Psoas muscle (tissue), 8 donors: ENCODE results near the gene CNRIP1. TPM values are rescaled to one million over a fixed set of nuclear protein-coding genes. Genes with fewer than 3 reads are reported as not detected.

Experiments used
- ATAC-seq, 4 donors: fragments of 200-7000 bp; cut with Tn5 transposase; one replicate each; pipeline ENCODE4 v1.9.1; 2020; ENCODE audit warnings: moderate library complexity in 3 of 4, mild to moderate bottlenecking in 2 of 4
- DNase-seq, 2 donors: peaks; one replicate each; pipeline ENCODE4 v3.0.0-alpha.2; 2020
- H3K27ac ChIP-seq: fragments of 200-600 bp; one replicate; pipeline ENCODE4 v1.8.0; 2022
- H3K27me3 ChIP-seq, 3 donors: fragments of 200-600 bp in 1 of 3; one replicate each; pipeline versions ENCODE4 v1.6.1 to v1.8.0; 2013 to 2022; ENCODE audit warnings: low read length in 2 of 3, mild to moderate bottlenecking in 2 of 3, moderate library complexity in 1 of 3; ENCODE audit not compliant: insufficient read depth in 3 of 3
- H3K36me3 ChIP-seq, 2 donors: fragments of 200-600 bp in 1 of 2; one replicate each; pipeline versions ENCODE4 v1.6.1 to v1.8.0; 2013 to 2022; ENCODE audit warnings: low read depth in 1 of 2, mild to moderate bottlenecking in 1 of 2, moderate library complexity in 1 of 2; ENCODE audit not compliant: insufficient read depth in 1 of 2
- H3K4me1 ChIP-seq: fragments of 200-600 bp; one replicate; pipeline ENCODE4 v1.8.0; 2022
- H3K4me3 ChIP-seq: fragments of 200-600 bp; one replicate; pipeline ENCODE4 v1.8.0; 2022; ENCODE audit warnings: mild to moderate bottlenecking
- H3K9me3 ChIP-seq: fragments of 200-600 bp; one replicate; pipeline ENCODE4 v1.8.0; 2022
- WGBS, 3 donors: extraction: QIAGEN DNeasy Blood & Tissue Kit; methylation state at CpG; one replicate each; pipeline versions ENCODE4 v1.1.6 to v1.1.7; 2013; 5-methylcytosine and 5-hydroxymethylcytosine counted together
- intact Hi-C, 2 donors: fragments of 100-400 bp; cut with DNase I; formaldehyde crosslinking; loops; one replicate each; pipeline versions ENCODE4 v1.11.0 to v1.14.2; 2022
- polyA plus RNA-seq, 3 donors: library from polyadenylated mRNA; stranded (reverse); fragments of 200-250 nt; gene quantifications; one replicate each; pipeline ENCODE4 v1.2.3, GENCODE V29; 2013
- total RNA-seq, 4 donors: library from RNA; stranded (reverse); fragmentation: NEBNext Ultra II Directional in 2 of 4; extraction: Animal tissue kit (Norgen Biotek cat#: 25700) in 2 of 4; gene quantifications; one replicate each; pipeline versions ENCODE4 v1.2.1 to v1.2.4, GENCODE V29; 2021 to 2023
- TF ChIP-seq, protein P1 (sequence below): fragments of 200-600 bp; IDR thresholded peaks from one replicate; pipeline ENCODE4 v1.8.0; 2022; ENCODE audit warnings: antibody characterized with exemption
- donor health status: healthy with polysubstance abuse.
- donor health status: DM: no; HTN: no; CAD: no; lungs with moderate emphysema.
- donor health status: Bipolar disorder and iron deficiency.
- donor health status: healthy.
- donor health status: DM: yes; HTN: yes; CAD: no.
- donor health status: DM: no; HTN: no; CAD: no.
- donor health status: DM: no; HTN: no; CAD: no.
- donor health status: DM: yes; HTN: yes; CAD: no.

The CNRIP1 gene
- total and polyA plus RNA-seq, 7 donors = 3.5 to 11.7 (median 5.3) TPM

DNA sequence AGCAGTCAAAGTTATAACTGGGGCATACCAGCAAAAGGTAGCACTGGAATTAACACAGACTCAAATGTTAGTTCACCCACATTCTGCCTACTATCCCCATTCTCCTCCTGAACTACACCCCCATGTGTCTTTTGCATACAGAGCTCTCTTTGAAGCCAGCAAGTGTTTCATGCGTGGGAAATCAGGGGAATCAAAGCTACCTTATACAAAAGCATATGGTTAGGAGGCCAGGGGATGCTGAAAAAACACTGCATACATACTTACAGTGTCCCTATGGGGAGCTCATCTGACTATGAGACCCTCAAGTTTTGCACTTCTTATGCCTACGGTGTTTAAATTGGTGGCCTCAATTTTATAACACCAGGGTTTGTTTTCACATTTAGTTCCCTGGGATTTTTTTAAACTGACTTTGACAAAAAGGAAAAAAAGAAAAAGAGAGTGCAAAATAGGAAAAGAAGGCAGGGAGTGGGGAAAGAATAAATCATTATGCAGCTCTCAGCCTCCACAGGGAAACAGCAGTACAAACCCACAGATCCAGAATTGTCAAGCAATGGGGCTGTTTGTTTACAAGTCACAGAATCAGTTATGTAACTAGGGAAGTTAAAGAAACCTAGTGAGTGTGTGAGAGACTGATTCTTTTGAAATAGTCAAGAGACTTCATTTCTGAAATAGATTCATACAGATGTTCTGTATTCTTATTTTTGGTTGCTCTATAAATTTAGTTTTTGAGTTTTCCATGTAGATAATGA is 47.3 kb downstream of the CNRIP1 start:
- no peaks in the 10 kb centered on the region for H3K27me3 ChIP-seq
- WGBS, 3 donors = 45 to 54% (median 53%) methylated on average over 2 of the region's 2 CpGs
- no peaks in the 10 kb centered on the region for H3K9me3 ChIP-seq
- intact Hi-C loops = no loop called here
- TF ChIP-seq, protein P1, sequence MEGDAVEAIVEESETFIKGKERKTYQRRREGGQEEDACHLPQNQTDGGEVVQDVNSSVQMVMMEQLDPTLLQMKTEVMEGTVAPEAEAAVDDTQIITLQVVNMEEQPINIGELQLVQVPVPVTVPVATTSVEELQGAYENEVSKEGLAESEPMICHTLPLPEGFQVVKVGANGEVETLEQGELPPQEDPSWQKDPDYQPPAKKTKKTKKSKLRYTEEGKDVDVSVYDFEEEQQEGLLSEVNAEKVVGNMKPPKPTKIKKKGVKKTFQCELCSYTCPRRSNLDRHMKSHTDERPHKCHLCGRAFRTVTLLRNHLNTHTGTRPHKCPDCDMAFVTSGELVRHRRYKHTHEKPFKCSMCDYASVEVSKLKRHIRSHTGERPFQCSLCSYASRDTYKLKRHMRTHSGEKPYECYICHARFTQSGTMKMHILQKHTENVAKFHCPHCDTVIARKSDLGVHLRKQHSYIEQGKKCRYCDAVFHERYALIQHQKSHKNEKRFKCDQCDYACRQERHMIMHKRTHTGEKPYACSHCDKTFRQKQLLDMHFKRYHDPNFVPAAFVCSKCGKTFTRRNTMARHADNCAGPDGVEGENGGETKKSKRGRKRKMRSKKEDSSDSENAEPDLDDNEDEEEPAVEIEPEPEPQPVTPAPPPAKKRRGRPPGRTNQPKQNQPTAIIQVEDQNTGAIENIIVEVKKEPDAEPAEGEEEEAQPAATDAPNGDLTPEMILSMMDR = no peak
- ATAC-seq (no peak), DNase-seq (no peak)
- no peak overlapping the region for H3K27ac ChIP-seq
- H3K36me3 ChIP-seq = no peaks in the 10 kb centered on the region
- H3K4me3 ChIP-seq = no peak overlapping the region
- no peaks in the 10 kb centered on the region for H3K4me1 ChIP-seq

DNA sequence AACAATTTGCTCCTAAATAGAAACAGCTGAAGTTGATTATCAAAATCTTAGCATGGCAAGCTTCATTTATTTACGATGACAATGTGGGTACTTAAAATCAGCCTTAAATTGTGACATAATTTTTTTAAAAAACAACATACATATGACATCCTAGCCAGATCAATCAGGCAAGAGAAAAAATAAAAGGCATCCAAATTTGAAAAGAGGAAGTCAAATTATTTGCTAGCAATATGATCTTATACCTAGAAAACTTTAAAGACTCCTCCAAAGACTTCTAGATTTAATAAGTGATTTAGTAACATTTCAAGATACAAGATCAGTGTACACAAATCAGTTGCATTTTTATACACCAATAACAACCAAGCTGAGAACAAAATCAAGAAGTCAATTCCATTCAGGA is 53.1 kb downstream of the CNRIP1 start:
- TF ChIP-seq, protein P1 = no peak
- 93 to 95% (median 93%) methylated on average over 1 of the region's 1 CpG for WGBS, 3 donors
- H3K4me1 ChIP-seq = no peaks in the 10 kb centered on the region
- no peak overlapping the region for H3K4me3 ChIP-seq
- H3K9me3 ChIP-seq = no peaks in the 10 kb centered on the region
- ATAC-seq (no peak), DNase-seq (no peak)
- H3K27ac ChIP-seq = no peak overlapping the region
- no peaks in the 10 kb centered on the region for H3K36me3 ChIP-seq
- H3K27me3 ChIP-seq = no peaks in the 10 kb centered on the region
- intact Hi-C loops = no loop called here

GRCh38 chr2:68263632-68264031 is 56.1 kb downstream of the CNRIP1 start:
- no peaks in the 10 kb centered on the region for H3K36me3 ChIP-seq
- no peak for DNase-seq
- H3K27ac ChIP-seq = no peak overlapping the region
- intact Hi-C loops = no loop called here
- no peak overlapping the region for H3K4me3 ChIP-seq
- no peak for ATAC-seq
- 88 to 95% (median 92%) methylated on average over 2 of the region's 2 CpGs for WGBS, 3 donors
- H3K9me3 ChIP-seq = no peaks in the 10 kb centered on the region
- H3K4me1 ChIP-seq = no peaks in the 10 kb centered on the region
- no peaks in the 10 kb centered on the region for H3K27me3 ChIP-seq
- TF ChIP-seq, protein P1 = no peak

GRCh38 chr2:68258851-68259250 is 60.9 kb downstream of the CNRIP1 start:
- 92 to 97% (median 95%) methylated on average over 2 of the region's 2 CpGs for WGBS, 3 donors
- Histone ChIP-seq H3K4me1 (peaks cover 8% of the 10 kb centered on the region), H3K4me3 (no peak overlapping the region), H3K36me3 (no peaks in the 10 kb centered on the region), H3K9me3 (no peaks in the 10 kb centered on the region), H3K27ac (no peak overlapping the region), H3K27me3 (no peaks in the 10 kb centered on the region)
- TF ChIP-seq, protein P1 = no peak
- ATAC-seq (no peak), DNase-seq (no peak)
- intact Hi-C loops = no loop called here

DNA sequence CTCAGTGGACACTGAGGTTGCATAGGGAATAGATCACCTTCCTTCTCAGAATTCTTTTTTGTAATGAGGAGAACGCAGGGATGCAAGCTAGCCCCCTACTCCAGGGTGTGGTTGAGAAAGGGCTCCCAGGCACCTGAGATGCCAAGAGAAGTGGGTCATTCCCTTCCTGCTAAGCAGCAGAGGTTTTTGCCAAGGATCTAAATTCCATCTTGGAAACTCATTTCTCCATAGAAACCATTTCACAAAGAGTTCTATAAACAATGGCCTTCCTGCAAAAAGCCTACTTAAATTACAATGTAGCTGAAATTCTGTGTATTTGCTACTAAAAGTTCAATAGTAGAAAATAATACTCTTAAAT is 63.7 kb downstream of the CNRIP1 start:
- no peak overlapping the region for H3K27ac ChIP-seq
- no peak for DNase-seq
- ATAC-seq = no peak
- H3K27me3 ChIP-seq = no peaks in the 10 kb centered on the region
- H3K36me3 ChIP-seq = no peaks in the 10 kb centered on the region
- H3K4me3 ChIP-seq = no peak overlapping the region
- H3K4me1 ChIP-seq = peaks cover 11% of the 10 kb centered on the region
- 81 to 96% (median 94%) methylated on average over 1 of the region's 1 CpG for WGBS, 3 donors
- H3K9me3 ChIP-seq = no peaks in the 10 kb centered on the region
- intact Hi-C loops = loop anchor here in 1 of 2 donors (2.0 kb wide), 1 partner anchor 27 kb away; no protein-coding TSS in a partner anchor
- TF ChIP-seq, protein P1 = no peak
